A549 treated with CORT108297 at 1 μM for 4 hours (cell line): ENCODE data around the gene SIK1. TPM values are rescaled to one million over a fixed set of nuclear protein-coding genes. Genes with fewer than 3 reads are reported as not detected.

ENCODE experiments used
- total RNA-seq: library from RNA; stranded (reverse); fragments of 200-300 nt; extraction: Qiagen RNA extraction; gene quantifications from 5 replicates; pipeline ENCODE4 v1.2.3, GENCODE V29; 2022

Gene SIK1
- total RNA-seq, result 8.7 to 21.2 TPM (median 15.9 TPM) in 5 replicates

GRCh38 chr21:43426404-43427241 lies at the start of gene SIK1:
Gene SIK1 (minus strand): TSS chr21:43427131. CDS start chr21:43426178, 953 bp downstream.

Other genes with a start within 250 kb of the SIK1 start
- gene HSF2BP, start 232.4 kb upstream of the SIK1 start, total RNA-seq, result 1.8 to 2.7 TPM (median 1.9 TPM) in 5 replicates
- 32.6 to 38.4 TPM (median 35.9 TPM) in 5 replicates for gene RRP1B, start 232.4 kb upstream of the SIK1 start, total RNA-seq